Right atrium auricular region (tissue), 2 donors: ENCODE results near the gene CYP24A1. TPM values are rescaled to one million over a fixed set of nuclear protein-coding genes. Genes with fewer than 3 reads are reported as not detected.

ENCODE experiments used
- DNase-seq: peaks from one replicate; pipeline ENCODE4 v3.0.0-alpha.2; 2019; ENCODE audit warnings: low spot score
- H3K27ac ChIP-seq, 2 donors: fragments of 200-600 bp; sonication (generic); 1 replicate in 1 of 2; 2 replicates in 1 of 2; pipeline ENCODE4 v1.5.1; 2016 to 2019
- H3K27me3 ChIP-seq, 2 donors: fragments of 200-600 bp; sonication (generic); one replicate each; pipeline versions ENCODE4 v1.5.1 to v1.6.0; 2017 to 2019
- H3K36me3 ChIP-seq: fragments of 200-600 bp; sonication (generic); one replicate; pipeline ENCODE4 v1.5.1; 2016
- H3K4me1 ChIP-seq, 2 donors: fragments of 200-600 bp; sonication (generic); one replicate each; pipeline versions ENCODE4 v1.5.1 to v1.6.0; 2017 to 2019
- H3K4me3 ChIP-seq, 2 donors: fragments of 200-600 bp; sonication (generic); 1 replicate in 1 of 2; 2 replicates in 1 of 2; pipeline ENCODE4 v1.5.1; 2017 to 2019; ENCODE audit warnings: mild to moderate bottlenecking in 1 of 2, moderate library complexity in 1 of 2
- H3K9me3 ChIP-seq, 2 donors: fragments of 200-600 bp; sonication (generic); one replicate each; pipeline ENCODE4 v1.5.1; 2019
- CTCF ChIP-seq, 2 donors: fragments of 200-600 bp; sonication (generic); IDR thresholded peaks; one replicate each; pipeline ENCODE4 v1.5.1; 2019; ENCODE audit warnings: antibody characterized with exemption in 2 of 2
- total RNA-seq, 2 donors: library from RNA; depleted of rRNA; stranded (reverse); fragments of >200 nt; gene quantifications; one replicate each; pipeline ENCODE4 v1.1.0, GENCODE V29; 2016

CYP24A1 gene
- total RNA-seq, 2 donors from 2014 or later = 0.24 TPM; not detected in 1

DNA sequence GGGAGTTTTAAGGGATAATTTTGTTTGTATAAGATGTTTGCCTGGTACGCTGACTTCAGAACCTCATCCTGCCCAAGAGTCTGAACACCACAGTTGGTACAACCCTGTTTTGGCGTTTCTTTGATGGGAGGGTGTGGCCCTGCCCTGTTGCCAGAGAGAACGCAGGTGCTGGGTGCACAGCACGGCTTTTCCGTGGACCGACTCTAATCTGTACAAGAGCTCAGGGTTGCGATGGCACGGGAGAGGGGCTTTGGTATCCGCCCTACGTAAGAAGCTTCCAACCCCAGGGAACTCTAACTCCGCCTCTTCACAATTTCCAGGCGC is 1.3 kb downstream of the CYP24A1 start:
- H3K36me3 ChIP-seq = no peaks in the 10 kb centered on the region
- H3K27ac ChIP-seq = no peak overlapping the region
- H3K4me3 ChIP-seq = no peak overlapping the region
- H3K27me3 ChIP-seq = peaks cover 0 to 7% of the 10 kb centered on the region in 2 donors
- no peak for TF ChIP-seq CTCF (IDR thresholded peaks at IDR 0.05)
- no peak for DNase-seq
- no peaks in the 10 kb centered on the region for H3K9me3 ChIP-seq
- peaks cover 0 to 26% of the 10 kb centered on the region in 2 donors for H3K4me1 ChIP-seq

GRCh38 chr20:54170963-54171362 is 2.8 kb downstream of the CYP24A1 start:
- no peaks in the 10 kb centered on the region for H3K9me3 ChIP-seq
- no peaks in the 10 kb centered on the region for H3K36me3 ChIP-seq
- no peak overlapping the region for H3K27ac ChIP-seq
- DNase-seq = no peak
- no peak for TF ChIP-seq CTCF (IDR thresholded peaks at IDR 0.05)
- H3K4me1 ChIP-seq = peaks cover 0 to 26% of the 10 kb centered on the region in 2 donors
- H3K27me3 ChIP-seq = peaks cover 0 to 7% of the 10 kb centered on the region in 2 donors
- H3K4me3 ChIP-seq = no peak overlapping the region

DNA sequence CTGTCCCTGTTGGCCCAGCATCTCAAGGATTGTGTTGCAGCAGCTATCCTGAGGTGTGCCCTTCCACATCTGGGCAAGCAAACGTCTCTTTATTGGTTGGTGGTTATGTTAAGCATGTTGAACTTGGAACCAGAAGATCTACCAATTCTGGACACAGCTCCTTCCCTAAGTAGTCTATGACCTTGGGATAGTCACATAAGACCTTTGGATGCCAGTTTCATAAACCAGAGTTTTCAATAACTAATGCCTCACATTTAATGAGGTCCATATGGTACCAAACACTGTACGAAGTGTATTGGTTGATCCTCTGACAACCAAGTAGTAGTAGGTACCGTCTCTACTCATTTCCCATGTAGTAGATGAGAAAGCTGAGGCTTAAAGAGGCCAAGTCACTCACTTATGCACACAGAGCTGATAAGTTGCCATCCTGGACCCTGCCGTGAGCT is 3.7 kb downstream of the CYP24A1 start:
- Histone ChIP-seq H3K27me3 (peaks cover 0 to 7% of the 10 kb centered on the region in 2 donors), H3K36me3 (no peaks in the 10 kb centered on the region), H3K27ac (no peak overlapping the region), H3K4me1 (peaks cover 0 to 26% of the 10 kb centered on the region in 2 donors), H3K9me3 (no peaks in the 10 kb centered on the region), H3K4me3 (no peak overlapping the region)
- no peak for TF ChIP-seq CTCF (IDR thresholded peaks at IDR 0.05)
- no peak for DNase-seq

DNA sequence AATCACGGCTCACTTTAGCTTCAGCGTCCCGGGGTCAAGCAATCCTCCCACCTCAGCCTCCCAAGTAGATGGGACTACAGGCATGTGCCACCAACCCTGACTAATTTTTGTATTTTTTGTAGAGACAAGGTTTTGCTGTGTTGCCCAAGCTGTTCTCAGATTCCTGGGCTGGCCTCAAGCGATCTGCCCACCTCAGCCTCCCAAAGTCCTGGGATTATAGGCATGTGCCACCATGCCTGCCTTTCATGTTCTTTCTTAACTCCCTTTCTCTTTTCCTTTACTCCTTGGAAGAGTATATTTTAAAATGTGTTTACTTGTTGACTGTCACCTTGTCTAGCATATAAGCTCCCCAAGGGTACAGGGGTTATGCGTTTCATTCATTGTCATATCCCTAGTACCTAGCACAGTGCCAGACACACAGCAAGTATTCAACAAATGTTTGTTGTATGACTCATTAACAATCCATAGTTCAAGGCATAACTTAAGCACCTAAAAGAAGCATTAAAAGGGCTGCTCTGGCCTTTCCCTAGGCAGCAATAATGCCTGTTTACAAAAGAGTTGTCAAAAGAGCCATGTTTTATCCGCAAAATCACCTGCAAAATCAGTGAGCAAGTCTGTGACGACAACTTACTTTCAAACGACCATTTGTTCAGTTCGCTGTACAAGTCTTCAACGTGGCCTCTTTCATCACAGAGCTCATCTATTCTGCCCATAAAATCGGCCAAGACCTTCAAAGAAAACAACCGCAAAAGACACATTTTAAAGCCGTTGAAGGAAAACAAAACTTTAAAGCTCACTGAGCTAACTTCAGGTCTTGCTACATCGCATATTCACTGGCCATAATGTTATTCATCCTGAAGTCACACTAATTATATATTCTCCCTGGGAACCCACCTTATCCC is 4.6 kb downstream of the CYP24A1 start:
- TF ChIP-seq CTCF (IDR thresholded peaks at IDR 0.05) = no peak
- Histone ChIP-seq H3K4me3 (no peak overlapping the region), H3K36me3 (no peaks in the 10 kb centered on the region), H3K27ac (no peak overlapping the region), H3K9me3 (no peaks in the 10 kb centered on the region), H3K4me1 (peaks cover 0 to 18% of the 10 kb centered on the region in 2 donors), H3K27me3 (peaks cover 0 to 7% of the 10 kb centered on the region in 2 donors)
- DNase-seq = no peak

DNA sequence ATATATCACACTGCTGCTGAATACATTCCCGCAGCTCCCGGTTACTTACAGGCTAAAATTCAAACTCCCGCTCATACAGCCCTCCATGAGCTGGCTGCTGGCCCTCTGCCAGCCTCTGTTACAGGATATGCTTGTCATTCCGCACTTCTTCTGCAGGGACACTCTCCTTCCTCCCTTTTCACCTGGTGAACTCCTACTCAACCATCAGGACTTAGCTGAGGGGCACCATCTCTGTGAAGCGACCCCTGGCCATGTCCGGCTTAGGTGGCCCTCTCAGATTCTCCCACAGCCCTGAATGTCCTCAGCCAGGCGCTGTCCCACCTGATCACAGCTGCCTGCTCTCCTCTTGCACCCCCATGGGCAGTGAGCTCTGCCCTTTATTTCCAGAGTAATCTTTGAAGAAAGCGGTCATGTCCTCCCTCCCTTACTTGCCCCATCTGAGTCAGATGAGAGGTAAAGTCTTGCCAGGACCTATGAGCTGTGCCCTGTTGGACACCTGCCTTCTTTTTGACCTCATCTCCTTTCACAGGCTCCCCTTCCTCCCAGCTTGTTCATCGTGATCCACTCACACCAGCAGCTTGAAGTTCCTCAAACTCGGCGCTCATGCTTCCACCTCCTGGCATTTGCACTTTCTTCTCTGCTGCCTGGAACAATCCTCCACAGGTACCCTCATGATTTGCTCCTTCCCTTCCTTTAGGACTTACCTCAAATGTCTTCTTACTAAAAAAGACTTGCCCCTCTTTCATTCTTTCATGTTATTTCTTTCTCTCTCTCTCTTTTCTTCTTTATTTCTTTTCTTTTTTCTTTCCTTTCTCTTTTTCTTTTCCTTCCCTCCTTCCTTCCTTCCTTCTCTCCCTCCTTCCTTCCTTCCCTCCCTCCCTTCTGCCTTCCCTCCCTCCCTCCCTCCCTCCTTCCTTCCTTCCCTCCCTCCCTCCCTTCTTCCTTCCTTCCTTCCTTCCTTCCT is 5.6 kb downstream of the CYP24A1 start:
- Histone ChIP-seq H3K36me3 (no peaks in the 10 kb centered on the region), H3K4me1 (peaks cover 0 to 8% of the 10 kb centered on the region in 2 donors), H3K9me3 (no peaks in the 10 kb centered on the region), H3K27me3 (peaks cover 0 to under 1% of the 10 kb centered on the region in 2 donors), H3K27ac (no peak overlapping the region), H3K4me3 (no peak overlapping the region)
- no peak for TF ChIP-seq CTCF (IDR thresholded peaks at IDR 0.05)
- DNase-seq = no peak
